Gastroesophageal sphincter (tissue), 3 donors: ENCODE measurements around the gene ACVR1B.

ENCODE experiments used
- EP300 ChIP-seq: sonication (generic); formaldehyde crosslinking; IDR thresholded peaks from one replicate; pipeline ENCODE4 v1.6.1; 2017; ENCODE audit warnings: antibody characterized with exemption, mild to moderate bottlenecking
- POLR2A ChIP-seq, 2 donors: fragments of 450-650 bp; IDR thresholded peaks; one replicate each; pipeline ENCODE4 v1.6.1; 2017; ENCODE audit warnings: antibody characterized with exemption in 2 of 2, mild to moderate bottlenecking in 2 of 2, moderate library complexity in 1 of 2
- POLR2AphosphoS5 ChIP-seq: sonication (generic); formaldehyde crosslinking; IDR thresholded peaks from one replicate; pipeline ENCODE4 v1.6.1; 2017; ENCODE audit warnings: antibody characterized with exemption
- TF ChIP-seq, protein P1 (sequence below), 4 experiments: fragments of 200-600 bp in 2 of 4; fragments of 450-650 bp in 2 of 4; sonication (generic) in 1 of 4; IDR thresholded peaks; one replicate each; pipeline ENCODE4 v1.5.1; 2017 to 2019; ENCODE audit warnings: antibody characterized with exemption in 4 of 4, mild to moderate bottlenecking in 2 of 4, moderate library complexity in 2 of 4

GRCh38 chr12:51941604-51942003, 9.9 kb upstream of the ACVR1B start:
- no peak for TF ChIP-seq POLR2AphosphoS5
- TF ChIP-seq, protein P1, sequence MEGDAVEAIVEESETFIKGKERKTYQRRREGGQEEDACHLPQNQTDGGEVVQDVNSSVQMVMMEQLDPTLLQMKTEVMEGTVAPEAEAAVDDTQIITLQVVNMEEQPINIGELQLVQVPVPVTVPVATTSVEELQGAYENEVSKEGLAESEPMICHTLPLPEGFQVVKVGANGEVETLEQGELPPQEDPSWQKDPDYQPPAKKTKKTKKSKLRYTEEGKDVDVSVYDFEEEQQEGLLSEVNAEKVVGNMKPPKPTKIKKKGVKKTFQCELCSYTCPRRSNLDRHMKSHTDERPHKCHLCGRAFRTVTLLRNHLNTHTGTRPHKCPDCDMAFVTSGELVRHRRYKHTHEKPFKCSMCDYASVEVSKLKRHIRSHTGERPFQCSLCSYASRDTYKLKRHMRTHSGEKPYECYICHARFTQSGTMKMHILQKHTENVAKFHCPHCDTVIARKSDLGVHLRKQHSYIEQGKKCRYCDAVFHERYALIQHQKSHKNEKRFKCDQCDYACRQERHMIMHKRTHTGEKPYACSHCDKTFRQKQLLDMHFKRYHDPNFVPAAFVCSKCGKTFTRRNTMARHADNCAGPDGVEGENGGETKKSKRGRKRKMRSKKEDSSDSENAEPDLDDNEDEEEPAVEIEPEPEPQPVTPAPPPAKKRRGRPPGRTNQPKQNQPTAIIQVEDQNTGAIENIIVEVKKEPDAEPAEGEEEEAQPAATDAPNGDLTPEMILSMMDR (IDR thresholded peaks at IDR 0.05) = no peak
- no peak for TF ChIP-seq POLR2A (IDR thresholded peaks at IDR 0.05)
- no peak for TF ChIP-seq EP300
